GM19239 (cell line): ENCODE data around the gene PAF1.

Source experiments
- DNase-seq: peaks from one replicate; pipeline ENCODE4 v3.0.0; 2011; ENCODE audit warnings: low spot score; ENCODE audit not compliant: insufficient read length
- FAIRE-seq: peaks from 2 replicates; lab custom pipeline; 2011; peaks lifted over from hg19 to GRCh38; lab: Jason Lieb, UNC

Gene PAF1

GRCh38 chr19:39406656-39407409 lies 15.9 kb upstream of the PAF1 start, which contains the start of gene ZFP36:
ZFP36 (plus strand) TSS chr19:39406847; CDS start chr19:39406905, 58 bp downstream.
- FAIRE-seq: peak; percentile 78
- DNase-seq: no peak

- no peak for DNase-seq
- FAIRE-seq: peak; percentile 66
Measured at GRCh38 chr19:39405958-39406655, 15.2 kb upstream of the PAF1 start.

DNA sequence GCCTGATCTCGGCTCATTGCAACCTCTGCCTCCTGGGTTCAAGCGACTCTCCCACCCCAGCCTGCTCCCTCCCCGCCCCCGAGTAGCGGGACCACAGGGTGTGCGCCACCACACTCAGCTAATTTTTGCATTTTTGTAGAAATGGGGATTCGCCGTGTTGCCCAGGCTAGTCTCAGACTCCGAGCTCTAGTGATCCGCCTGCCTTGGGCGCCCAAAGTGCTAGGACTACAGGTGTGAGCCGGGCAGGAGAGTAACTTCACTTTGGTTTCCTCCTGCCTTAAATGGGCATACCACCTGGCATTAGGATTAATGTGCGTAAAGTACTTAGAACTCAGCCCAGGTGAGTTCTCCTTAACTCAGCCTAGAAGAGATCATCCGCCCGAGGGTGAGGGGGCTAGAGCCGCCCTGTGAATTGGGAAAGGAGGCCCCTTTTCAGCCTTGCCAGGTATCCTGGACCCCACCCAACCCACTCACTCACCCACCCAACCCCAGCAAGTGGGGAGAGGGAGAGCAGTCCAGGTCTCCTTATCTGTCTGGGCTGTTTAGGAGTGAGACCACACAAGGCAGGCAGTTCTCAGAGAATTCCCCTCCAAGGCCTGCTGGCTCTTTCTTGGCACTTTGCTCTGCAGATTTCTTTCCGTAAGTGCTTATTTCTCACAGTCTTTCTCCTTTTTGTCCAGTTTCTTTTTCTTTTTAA lies 14.5 kb upstream of the PAF1 start:
- DNase-seq (no peak), FAIRE-seq (no peak)

- DNase-seq (no peak), FAIRE-seq (no peak)
Measured at GRCh38 chr19:39403331-39404312, 12.7 kb upstream of the PAF1 start.

DNA sequence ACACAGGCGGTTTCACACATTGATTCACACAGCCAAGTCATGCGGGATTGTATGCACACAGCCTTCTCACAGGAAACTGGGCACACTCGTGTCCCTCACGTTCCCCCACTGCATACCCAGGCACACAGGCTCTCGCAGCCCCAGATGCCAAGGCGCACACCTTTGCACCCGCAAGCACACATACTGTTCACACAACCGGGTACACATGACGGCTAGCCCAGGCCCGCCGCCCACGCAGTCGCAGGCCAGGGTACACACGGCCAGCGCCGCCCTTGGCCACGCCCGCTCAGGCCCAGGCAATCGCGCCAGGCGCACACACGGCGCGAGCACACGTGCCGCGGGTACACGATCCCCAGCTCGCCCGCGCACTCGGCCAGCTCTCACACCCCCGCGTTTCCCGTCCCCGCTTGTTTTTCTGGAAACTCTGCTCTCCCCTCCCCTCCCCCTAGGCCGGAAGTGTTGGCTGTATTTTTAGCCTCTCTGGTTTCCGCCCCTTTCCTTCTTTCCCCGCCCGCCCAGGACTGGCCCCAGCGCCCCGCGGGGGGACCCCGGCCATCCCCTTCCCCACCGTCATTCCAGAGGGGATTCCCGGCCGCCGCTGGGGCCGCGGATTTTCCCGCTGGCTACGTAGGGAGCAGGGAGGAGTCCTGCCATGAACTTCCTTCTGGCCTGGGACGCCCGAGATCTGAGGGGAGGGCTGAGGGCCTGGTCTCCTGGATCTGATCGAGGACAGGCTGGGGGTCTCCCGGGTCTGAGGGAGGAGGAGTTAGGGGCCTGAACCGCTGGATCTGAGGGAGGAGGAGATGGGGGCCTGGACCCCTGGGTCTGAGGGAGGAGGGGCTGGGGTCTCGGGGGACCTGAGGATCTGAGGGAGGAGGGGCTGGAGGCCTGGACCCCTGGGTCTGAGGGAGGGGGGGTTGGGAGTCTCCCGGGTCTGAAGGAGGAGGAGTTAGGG lies 11.7 kb upstream of the PAF1 start:
- DNase-seq (no peak), FAIRE-seq (peak; percentile 74)

DNA sequence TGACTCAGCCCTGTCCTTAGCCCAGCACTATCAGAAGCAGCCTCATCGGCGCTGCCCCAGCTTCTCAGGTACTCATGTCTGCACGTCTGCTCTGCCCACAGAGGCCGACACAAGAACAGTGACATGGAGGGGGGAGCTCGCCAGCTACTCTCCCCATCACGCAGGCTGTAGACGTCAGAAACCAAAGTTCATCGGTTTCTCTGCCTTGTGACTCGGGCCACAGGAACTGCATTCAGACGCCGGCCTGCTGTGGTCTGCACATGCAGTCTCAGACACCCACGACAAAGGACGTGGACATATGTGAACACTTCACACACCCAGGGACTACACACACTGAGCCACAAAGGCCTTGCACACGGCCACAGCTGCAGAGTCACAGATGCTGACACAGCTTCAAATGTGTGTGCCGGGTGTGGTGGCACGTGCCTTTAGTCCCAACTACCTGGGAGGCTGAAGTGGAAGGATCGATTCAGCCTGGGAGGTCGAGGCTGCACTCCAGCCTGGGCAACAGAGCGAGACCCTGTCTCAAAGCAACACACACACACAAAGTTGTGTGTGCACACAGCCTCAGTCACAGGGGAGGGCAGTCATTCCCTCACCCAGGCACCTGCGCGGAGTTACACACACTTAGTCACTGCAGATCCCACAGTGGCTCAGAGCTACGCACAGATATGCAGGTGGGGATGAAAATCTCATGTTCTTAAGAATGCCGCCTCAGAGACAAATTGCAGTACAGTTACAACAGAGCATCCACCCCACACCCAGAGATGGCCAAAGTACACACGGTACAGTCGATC lies 10.8 kb upstream of the PAF1 start:
- FAIRE-seq: peak; percentile 81

DNA sequence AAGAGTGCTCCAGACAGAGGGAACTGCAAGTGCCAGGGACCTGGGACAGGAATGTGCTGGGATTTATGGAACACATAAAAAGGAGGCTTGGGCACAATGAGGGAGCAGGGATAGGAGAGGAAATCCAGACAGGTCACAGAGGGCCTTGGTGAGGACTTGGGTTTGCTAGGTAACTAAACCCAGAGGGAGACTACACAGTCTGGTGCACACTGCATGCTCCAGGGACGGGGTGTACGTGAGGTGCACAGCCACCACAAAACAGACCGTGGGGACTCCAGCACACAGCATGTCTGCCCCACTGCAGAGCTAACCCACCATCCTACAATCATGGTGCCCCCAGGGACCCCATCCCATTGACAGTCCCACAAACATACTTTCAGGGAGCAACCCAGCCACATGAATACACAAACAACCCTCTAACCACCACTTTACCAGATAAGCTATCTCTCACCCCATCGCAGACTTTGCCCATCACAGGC lies 10.2 kb upstream of the PAF1 start:
- no peak for FAIRE-seq

More for the DNA sequence above, 10.8 kb upstream of the PAF1 start:
- no peak for DNase-seq

GRCh38 chr19:39400061-39400460 lies 9.2 kb upstream of the PAF1 start:
- no peak for DNase-seq
- no peak for FAIRE-seq

More for the DNA sequence above, 10.2 kb upstream of the PAF1 start:
- no peak for DNase-seq

GRCh38 chr19:39399668-39400050 lies 8.8 kb upstream of the PAF1 start:
- no peak for DNase-seq
- FAIRE-seq: no peak

DNA sequence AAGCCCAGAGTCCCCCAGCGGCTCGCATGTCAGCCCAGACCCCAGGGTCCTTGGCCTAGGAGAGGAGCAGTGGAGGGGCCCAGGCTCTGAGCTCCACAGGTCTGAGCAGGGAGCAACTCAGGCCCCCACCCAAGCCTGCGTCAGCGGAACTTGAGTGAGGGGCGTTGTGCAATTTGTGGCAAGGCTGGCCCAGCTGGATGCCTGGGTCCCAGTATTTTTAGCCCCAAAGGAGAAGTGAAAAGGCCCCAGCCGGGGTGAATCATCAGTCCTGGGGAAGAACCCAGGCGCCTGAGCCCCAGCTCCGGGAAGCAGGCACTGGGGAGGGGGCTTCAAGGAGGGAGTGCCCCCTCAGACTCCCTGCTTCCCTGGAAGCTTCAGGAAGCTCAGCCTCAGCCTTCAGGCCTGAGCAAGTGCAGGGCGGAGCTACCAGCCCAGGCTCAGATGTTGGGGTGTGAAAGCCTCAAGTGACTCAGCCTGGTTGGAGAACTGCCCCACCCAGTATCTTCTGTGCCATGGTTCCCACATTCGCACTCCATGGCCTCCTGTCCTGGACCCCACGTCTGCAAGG lies 7.5 kb upstream of the PAF1 start:
- FAIRE-seq (no peak), DNase-seq (no peak)

DNA sequence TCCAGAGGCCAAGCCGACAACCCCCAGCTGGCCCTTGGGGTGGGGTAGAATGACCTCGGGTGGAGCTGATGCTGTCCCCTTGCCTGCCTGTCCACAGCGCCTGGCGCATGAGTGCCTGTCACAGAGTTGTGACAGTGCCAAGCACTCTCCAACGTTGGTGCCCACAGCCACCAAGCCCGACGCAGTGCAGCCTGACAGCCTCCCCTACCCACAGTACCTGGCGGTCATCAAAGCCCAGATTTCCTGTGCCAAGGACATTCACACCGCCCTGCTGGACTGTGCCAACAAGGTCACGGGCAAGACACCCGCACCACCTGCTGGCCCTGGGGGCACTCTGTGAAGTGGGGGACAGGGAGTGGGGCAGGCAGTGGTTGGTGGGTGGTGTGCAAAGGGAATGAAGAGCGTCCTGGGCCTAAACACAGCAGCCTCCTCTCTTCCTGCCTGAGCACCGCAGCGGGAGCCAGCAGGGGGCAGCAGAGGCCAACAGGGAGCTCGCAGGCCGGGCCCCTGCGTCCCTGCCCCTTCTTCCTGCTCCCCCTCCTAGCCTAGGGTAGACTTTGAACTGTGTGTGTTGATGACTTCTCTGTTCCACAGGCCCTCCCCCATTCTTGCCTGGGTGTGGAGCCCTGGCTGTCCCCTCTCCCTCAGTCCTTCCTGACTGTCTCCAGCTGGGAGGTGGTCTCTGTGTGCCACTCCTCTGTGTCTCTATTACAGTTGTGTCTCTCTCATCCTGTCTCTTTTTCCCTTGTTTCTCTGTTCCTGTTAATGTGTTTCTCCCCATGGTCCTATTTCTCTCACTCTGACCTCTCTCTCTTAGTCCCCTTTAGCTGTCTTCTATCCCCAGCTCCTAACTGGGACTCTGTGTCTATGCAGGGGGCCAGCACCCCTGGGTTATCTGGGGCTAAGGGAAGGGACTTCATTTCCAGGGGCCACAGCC lies 6.7 kb upstream of the PAF1 start:
- peak; percentile 78 for DNase-seq
- FAIRE-seq: peak; percentile 83

- FAIRE-seq (peak; percentile 72), DNase-seq (no peak)
Measured at GRCh38 chr19:39390451-39390750, 505 bp downstream of the PAF1 start.

DNA sequence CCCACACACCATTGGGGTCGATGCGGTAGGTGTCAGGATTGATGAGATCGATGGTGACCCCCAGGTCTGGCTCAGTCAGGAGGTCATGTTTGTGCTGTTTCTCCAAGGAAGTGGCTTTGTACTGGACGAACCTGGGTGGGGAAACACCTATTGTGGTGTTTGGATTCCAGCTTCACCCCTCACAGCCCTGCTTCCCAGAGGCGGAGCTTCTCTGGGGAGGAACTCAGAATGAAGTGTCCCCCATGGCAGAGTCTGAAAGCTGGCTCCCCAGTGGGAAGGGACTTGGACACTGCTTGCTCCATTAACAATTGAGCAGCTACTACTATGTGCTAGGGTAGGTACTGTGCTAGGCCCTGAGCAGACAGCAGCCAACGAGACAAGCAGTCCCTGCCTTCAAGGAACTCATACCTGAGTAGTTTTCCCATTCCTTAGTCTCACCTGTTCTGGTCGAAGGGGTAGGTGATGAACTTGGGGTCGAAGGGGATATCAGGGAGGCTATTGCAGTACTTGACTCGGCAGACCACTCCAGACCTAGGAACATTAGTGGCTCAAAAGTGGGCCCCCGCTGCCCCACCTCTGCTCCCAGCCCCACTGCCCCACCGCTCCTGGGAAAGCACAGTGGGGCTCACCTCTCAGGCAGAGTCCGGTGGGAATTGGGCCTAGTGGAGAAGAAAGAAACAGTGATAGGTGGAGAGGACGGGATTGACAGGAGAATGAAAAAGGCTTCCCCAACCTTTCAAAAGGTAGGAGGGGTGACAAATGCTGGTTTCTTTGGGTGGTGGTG lies 1.1 kb downstream of the PAF1 start:
- DNase-seq (no peak), FAIRE-seq (no peak)

GRCh38 chr19:39388657-39389056 lies 2.2 kb downstream of the PAF1 start:
- DNase-seq (no peak), FAIRE-seq (no peak)

DNA sequence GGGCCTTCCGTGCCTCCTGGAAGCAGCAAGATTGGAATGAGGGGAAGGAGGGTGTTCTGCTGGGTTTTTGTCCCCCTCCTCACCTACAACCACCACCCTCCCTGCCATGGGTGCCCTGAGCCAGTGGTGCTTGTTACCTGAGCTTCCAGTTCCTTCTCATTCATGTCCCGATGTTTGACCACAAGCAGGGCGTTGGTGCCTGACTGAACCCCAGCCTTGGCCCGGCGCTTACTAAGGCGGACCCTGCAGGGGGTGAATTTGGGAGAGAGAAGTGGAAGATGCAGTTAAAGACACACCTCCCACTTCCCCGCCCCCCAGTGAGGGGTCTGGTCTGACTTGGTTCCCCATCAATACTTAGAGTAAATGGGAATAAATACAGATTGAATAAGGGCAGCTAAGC lies 4.3 kb downstream of the PAF1 start:
- DNase-seq (no peak), FAIRE-seq (no peak)
